Measurements from ENCODE around the gene ADAMTS3. TPM values are rescaled to one million over a fixed set of nuclear protein-coding genes. Genes with fewer than 3 reads are reported as not detected.

Gene ADAMTS3
- total and polyA plus RNA-seq, 8 donors, result 0.13 to 6.8 (median 0.24) TPM; not detected in 2

DNA sequence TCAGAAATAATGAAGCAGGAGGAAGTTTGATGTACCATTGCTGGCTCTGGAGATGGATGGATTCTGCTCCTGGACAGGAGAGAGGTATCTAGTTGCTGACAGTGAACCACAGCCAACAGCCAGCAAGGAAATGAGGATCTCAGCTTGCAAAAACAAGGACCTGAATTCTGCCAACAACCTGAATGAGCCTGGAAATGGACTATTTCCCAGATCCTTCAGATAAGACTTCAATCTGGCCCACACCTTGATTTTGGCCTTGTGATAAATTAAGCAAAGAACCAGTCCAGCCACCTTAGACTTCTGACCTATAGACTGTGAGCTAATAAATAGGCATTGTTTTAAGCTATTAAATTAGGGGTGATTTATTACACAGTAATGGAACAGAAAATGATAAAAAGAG, 220.3 kb downstream of the ADAMTS3 start:
- H3K36me3 ChIP-seq, result no peaks in the 10 kb centered on the region
- no peaks in the 10 kb centered on the region for H3K27me3 ChIP-seq
- no peak overlapping the region for H3K27ac ChIP-seq
- H3K4me1 ChIP-seq, result peaks cover 0 to 14% (median 0%) of the 10 kb centered on the region in 4 donors
- intact Hi-C loops (cut with DNase I; ENCODE audit: low total_unique reads), result no loop called here
- H3K4me3 ChIP-seq, result no peak overlapping the region
- DNase-seq, result no peak
- no peak for TF ChIP-seq EP300 (IDR thresholded peaks at IDR 0.05)
- TF ChIP-seq POLR2AphosphoS5 (IDR thresholded peaks at IDR 0.05), result no peak
- no peak for TF ChIP-seq CTCF (IDR thresholded peaks at IDR 0.05)
- no peak for TF ChIP-seq POLR2A (IDR thresholded peaks at IDR 0.05)
- H3K9me3 ChIP-seq, result no peaks in the 10 kb centered on the region

- DNase-seq, result no peak
- no peaks in the 10 kb centered on the region for H3K27me3 ChIP-seq
These were observed 224.6 kb downstream of the ADAMTS3 start for GRCh38 chr4:72344418-72344817.

GRCh38 chr4:72341432-72341820, 227.6 kb downstream of the ADAMTS3 start:
- intact Hi-C loops (cut with DNase I; ENCODE audit: low total_unique reads), result no loop called here
- TF ChIP-seq EP300 (IDR thresholded peaks at IDR 0.05) (no peak), CTCF (IDR thresholded peaks at IDR 0.05) (no peak), POLR2AphosphoS5 (IDR thresholded peaks at IDR 0.05) (no peak), POLR2A (IDR thresholded peaks at IDR 0.05) (no peak)
- H3K27ac ChIP-seq, result no peak overlapping the region
- no peak for DNase-seq
- no peaks in the 10 kb centered on the region for H3K27me3 ChIP-seq
- WGBS, 5 donors, result 57 to 71% (median 63%) methylated on average over 2 of the region's 2 CpGs
- no peaks in the 10 kb centered on the region for H3K9me3 ChIP-seq
- no peaks in the 10 kb centered on the region for H3K4me1 ChIP-seq
- no peak overlapping the region for H3K4me3 ChIP-seq
- no peaks in the 10 kb centered on the region for H3K36me3 ChIP-seq

More at GRCh38 chr4:72344418-72344817, 224.6 kb downstream of the ADAMTS3 start:
- intact Hi-C loops (cut with DNase I; ENCODE audit: low total_unique reads), result no loop called here
- H3K4me1 ChIP-seq, result no peaks in the 10 kb centered on the region
- H3K9me3 ChIP-seq, result no peaks in the 10 kb centered on the region
- H3K4me3 ChIP-seq, result no peak overlapping the region
- TF ChIP-seq POLR2A (IDR thresholded peaks at IDR 0.05), result no peak
- no peak for TF ChIP-seq POLR2AphosphoS5 (IDR thresholded peaks at IDR 0.05)
- no peak for TF ChIP-seq EP300 (IDR thresholded peaks at IDR 0.05)
- TF ChIP-seq CTCF (IDR thresholded peaks at IDR 0.05), result no peak
- no peak overlapping the region for H3K27ac ChIP-seq
- H3K36me3 ChIP-seq, result no peaks in the 10 kb centered on the region

DNA sequence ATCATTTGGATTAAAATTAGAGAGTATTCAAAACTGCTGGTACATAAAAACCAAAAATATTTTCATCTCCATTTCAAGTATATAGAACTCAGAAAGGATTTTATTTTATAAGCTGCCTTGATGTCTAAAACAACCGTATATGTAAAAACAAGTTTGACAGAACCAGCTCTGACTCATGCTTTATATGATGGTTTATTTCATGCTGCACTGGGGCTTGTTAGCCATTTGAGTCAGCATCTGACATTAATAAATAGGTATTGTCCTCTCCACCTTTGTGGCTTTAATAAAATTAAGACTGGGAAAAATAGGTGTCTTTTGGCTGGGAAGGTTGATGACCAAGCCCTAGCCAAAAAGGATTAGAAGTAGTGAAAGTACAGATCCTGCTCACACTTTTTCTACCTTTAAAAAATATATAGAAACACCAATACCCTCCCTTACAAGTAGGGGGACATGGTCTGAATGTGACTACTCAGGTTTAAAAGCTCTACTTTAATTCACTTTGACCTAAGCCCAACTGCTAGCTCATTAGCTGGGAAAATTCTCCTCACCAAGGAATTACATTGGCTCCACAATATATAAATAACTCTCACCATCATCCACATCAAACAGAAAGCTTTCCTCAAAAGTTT, 228.1 kb downstream of the ADAMTS3 start:
- WGBS, 5 donors, result 55 to 78% (median 75%) methylated on average over 1 of the region's 1 CpG
- Histone ChIP-seq H3K36me3 (no peaks in the 10 kb centered on the region), H3K9me3 (no peaks in the 10 kb centered on the region), H3K4me3 (no peak overlapping the region), H3K4me1 (no peaks in the 10 kb centered on the region), H3K27ac (no peak overlapping the region), H3K27me3 (no peaks in the 10 kb centered on the region)
- TF ChIP-seq POLR2AphosphoS5 (IDR thresholded peaks at IDR 0.05) (no peak), POLR2A (IDR thresholded peaks at IDR 0.05) (no peak), CTCF (IDR thresholded peaks at IDR 0.05) (no peak), EP300 (IDR thresholded peaks at IDR 0.05) (no peak)
- intact Hi-C loops (cut with DNase I; ENCODE audit: low total_unique reads), result no loop called here
- no peak for DNase-seq

Measured in stomach (tissue), 9 donors.